DOHH2 (cell line): ENCODE results near the gene ALDH18A1.

Experiments used
- EZH2phosphoT487 ChIP-seq: fragments of 200-600 bp; sonication (generic); IDR thresholded peaks from 2 replicates; pipeline ENCODE4 v1.6.1; 2017; ENCODE audit warnings: borderline replicate concordance, mild to moderate bottlenecking, antibody characterized with exemption, low read length, moderate library complexity, mixed read lengths
- TF ChIP-seq, protein P1 (sequence below): fragments of 200-600 bp; sonication (generic); IDR thresholded peaks from one replicate; pipeline ENCODE4 v1.5.1; 2014; ENCODE audit warnings: antibody characterized with exemption, mild to moderate bottlenecking, low read depth, low read length; ENCODE audit not compliant: poor library complexity, severe bottlenecking

GRCh38 chr10:95566136-95566535, 90.4 kb downstream of the ALDH18A1 start:
- TF ChIP-seq, protein P1, sequence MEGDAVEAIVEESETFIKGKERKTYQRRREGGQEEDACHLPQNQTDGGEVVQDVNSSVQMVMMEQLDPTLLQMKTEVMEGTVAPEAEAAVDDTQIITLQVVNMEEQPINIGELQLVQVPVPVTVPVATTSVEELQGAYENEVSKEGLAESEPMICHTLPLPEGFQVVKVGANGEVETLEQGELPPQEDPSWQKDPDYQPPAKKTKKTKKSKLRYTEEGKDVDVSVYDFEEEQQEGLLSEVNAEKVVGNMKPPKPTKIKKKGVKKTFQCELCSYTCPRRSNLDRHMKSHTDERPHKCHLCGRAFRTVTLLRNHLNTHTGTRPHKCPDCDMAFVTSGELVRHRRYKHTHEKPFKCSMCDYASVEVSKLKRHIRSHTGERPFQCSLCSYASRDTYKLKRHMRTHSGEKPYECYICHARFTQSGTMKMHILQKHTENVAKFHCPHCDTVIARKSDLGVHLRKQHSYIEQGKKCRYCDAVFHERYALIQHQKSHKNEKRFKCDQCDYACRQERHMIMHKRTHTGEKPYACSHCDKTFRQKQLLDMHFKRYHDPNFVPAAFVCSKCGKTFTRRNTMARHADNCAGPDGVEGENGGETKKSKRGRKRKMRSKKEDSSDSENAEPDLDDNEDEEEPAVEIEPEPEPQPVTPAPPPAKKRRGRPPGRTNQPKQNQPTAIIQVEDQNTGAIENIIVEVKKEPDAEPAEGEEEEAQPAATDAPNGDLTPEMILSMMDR: no peak
- TF ChIP-seq EZH2phosphoT487: no peak
